GM19455 (cell line): ENCODE results near the gene HGFAC.
"Not testable (repeated sequence)": the region's sequence is repeated elsewhere in the genome, so short reads cannot be mapped to it uniquely, and the experiment has no call there.

Experiments
- ATAC-seq: cut with Tn5 transposase; IDR thresholded peaks from one replicate; pipeline ENCODE4 v1.9.1; 2021; ENCODE audit not compliant: unreplicated experiment

Gene HGFAC

DNA sequence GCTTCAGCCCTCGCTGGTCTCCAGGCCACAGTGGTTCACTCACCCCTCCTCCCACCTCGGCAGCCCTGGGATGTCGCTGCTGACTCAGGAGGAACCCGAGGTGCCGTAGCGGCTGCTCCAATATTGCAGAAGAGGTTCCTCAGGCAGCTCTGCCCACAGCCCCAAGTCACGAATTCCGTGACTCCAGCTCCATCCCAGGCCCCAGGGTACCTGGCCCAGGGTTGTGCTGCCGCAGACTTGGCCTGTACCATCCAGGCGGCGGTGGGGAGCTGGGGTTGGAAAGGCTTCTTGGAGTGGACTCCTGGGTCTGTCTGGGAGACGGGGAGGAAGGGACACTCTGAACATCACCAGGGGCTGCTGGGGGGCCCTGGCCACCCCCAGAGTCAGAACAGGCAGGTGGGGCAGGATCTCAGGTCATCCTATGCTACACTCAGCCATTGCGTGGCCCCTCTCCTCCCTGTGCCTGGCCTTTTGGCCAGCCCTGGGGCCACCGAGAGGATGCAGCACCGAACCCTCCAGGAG is 728 bp upstream of the HGFAC start:
- no peak for ATAC-seq

GRCh38 chr4:3442460-3442958 is 741 bp downstream of the HGFAC start:
- ATAC-seq = no peak

GRCh38 chr4:3442959-3443749 is 1.4 kb downstream of the HGFAC start:
- peak; percentile 60 for ATAC-seq

DNA sequence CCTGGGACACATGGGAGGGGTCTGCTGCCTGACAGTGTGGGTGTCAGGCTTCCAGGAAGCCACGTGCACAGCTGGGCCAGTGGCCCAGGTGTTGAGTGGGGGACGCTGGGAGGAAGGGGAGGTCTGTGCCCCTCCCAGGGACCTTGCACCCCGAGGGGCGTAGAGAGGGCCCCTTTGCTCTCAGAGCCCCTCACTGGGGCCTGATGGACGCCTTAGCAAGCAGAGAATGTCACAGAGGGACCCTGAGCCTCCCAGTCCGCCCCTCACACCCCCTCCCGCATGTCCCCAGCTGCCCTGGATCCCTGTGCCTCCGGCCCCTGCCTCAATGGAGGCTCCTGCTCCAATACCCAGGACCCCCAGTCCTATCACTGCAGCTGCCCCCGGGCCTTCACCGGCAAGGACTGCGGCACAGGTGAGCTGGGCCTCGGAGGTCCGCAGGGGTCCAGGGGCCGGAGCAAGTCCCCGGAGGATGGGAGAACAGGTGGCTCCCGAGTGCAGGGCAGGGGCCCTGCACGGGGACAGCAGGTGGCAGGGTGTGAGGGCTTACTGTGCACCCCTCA is 2.1 kb downstream of the HGFAC start:
- ATAC-seq = no peak

DNA sequence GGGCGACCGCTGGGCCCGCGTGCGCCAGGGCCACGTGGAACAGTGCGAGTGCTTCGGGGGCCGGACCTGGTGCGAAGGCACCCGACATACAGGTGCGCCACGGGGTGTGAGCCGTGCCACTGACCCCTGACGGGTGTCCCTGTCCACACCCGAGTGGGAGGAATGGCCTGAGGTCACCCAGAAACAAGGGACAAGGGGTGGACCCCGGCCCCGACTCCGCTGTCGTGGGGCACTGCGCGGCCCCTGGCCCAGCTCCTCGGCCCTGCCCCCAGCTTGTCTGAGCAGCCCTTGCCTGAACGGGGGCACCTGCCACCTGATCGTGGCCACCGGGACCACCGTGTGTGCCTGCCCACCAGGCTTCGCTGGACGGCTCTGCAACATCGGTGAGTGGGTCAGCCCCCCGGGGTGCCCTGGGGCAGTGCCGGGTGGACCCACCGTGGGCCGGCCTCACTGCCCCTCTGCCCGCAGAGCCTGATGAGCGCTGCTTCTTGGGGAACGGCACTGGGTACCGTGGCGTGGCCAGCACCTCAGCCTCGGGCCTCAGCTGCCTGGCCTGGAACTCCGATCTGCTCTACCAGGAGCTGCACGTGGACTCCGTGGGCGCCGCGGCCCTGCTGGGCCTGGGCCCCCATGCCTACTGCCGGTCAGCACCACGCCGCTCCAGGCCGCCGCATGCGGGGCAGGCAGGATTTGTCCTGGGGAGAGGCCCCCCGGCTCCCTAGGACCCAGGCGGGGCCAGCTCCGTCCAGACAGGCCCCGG is 2.8 kb downstream of the HGFAC start:
- ATAC-seq = no peak

GRCh38 chr4:3445111-3445820 is 3.5 kb downstream of the HGFAC start:
- ATAC-seq = no peak

DNA sequence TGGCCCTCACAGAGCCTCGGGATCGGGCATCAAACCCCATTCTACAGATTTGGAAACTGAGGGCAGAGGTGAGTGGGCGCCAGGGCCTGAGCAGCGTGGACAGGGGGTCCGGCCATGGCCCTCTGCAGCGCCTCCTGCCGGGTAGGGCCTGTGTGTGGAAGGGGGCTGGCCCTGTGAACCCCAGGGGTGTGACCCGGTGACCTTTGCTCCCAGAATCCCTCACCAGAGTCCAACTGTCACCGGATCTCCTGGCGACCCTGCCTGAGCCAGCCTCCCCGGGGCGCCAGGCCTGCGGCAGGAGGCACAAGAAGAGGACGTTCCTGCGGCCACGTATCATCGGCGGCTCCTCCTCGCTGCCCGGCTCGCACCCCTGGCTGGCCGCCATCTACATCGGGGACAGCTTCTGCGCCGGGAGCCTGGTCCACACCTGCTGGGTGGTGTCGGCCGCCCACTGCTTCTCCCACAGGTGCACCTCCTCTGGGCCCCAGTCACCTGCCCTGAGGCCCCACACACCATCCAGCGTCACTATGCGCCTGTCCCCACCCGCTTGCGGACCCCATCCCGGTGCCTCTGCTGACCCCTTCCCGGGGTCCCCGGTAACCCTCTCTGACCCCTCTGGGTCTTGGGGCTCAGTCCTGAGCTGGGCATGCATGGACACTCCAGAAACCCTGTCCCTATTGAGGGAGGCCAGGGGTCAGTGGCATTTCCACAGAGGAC is 4.2 kb downstream of the HGFAC start:
- ATAC-seq = no peak

- no peak for ATAC-seq
Observed at GRCh38 chr4:3446631-3447320, 5.0 kb downstream of the HGFAC start.

DNA sequence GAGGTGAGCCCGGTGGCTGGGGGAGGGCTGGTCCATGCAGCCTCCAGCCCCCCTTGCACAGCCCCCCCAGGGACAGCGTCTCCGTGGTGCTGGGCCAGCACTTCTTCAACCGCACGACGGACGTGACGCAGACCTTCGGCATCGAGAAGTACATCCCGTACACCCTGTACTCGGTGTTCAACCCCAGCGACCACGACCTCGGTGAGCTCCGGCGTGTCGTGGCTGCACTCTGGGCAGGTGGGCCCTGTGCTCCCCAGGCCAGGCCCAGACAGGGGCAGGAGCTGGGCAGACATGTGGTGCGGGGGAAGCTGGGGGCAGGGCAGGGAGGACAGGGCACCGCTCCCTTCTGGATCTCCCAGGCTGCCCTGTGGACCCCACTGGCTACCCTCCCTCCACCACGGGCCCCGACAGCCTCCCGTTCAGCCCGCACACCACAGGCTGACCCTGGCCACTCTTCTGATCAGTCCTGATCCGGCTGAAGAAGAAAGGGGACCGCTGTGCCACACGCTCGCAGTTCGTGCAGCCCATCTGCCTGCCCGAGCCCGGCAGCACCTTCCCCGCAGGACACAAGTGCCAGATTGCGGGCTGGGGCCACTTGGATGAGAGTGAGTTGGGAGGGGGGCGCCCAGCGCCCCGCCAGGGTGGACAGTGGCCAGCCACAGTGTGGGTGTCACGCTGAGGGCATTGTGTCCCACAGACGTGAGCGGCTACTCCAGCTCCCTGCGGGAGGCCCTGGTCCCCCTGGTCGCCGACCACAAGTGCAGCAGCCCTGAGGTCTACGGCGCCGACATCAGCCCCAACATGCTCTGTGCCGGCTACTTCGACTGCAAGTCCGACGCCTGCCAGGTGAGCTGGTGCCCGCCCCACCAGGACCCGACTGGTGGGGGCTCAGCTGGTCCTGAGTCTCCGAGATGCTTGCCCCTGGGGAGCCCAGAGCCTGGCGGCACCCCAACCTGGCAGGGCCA is 5.9 kb downstream of the HGFAC start:
- no peak for ATAC-seq

DNA sequence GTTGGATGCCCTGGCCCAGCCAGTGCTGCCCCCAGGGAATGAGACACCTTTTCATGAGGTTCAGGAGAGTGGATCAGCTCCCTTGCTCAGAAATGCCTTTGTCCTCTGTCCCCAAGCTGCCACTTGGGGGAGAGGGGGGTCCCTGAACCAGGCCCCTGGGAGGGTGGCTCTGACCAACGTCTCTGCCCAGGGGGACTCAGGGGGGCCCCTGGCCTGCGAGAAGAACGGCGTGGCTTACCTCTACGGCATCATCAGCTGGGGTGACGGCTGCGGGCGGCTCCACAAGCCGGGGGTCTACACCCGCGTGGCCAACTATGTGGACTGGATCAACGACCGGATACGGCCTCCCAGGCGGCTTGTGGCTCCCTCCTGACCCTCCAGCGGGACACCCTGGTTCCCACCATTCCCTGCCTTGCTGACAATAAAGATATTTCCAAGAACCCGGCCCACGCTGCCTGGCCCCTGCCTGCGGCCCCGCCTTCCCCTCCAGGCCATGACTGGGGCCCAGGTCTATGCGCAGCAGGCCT is 7.3 kb downstream of the HGFAC start:
- no peak for ATAC-seq

DNA sequence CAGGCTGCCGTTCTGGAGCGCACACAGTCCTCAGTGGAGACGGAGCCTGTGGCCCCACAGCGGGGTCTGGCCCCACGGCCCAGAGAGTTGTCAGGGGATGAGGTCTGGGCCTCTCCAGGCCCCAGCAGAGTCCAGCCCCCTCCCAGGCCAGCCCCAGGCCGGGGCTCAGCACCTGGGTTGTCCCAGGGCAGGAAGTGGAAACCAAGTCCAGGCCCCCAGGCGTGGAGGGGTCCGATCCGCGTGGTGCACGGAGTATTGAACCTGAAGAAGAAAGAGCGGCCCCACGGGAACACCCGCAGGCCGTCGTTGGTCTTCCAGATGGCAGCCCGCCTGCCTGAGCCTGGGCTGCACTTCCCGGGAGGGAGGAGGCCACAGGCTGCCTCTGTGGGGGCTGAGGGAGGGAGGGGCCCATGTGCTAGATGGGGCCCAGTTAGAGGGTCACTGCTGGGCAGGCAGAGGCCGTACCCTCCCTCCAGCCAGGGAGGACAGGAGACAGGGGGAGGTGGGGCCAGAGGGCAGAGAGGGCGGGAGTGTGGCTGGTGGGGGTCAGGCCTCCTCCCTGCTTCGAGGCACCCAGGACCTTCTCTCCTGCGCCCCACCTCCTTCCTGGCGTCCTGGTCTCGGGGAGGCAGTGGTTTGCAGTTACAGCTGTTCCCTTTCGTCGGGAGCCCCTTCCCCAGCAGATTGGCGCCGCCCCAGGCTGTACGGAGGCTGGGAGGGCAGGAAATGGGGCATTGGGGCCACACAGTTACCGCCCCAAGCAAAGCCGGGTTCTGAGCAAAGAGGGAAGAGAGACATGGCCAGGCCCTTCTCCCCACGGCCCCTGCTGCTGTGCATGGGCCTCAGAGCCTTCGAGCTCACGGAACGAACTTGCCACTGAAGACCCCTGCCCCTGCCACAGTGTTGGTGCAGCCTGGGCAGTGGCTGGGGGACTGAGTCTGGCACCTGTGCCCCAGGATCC is 8.1 kb downstream of the HGFAC start:
- no peak for ATAC-seq

- no peak for ATAC-seq
Observed at GRCh38 chr4:3450643-3451042, 8.9 kb downstream of the HGFAC start.

DNA sequence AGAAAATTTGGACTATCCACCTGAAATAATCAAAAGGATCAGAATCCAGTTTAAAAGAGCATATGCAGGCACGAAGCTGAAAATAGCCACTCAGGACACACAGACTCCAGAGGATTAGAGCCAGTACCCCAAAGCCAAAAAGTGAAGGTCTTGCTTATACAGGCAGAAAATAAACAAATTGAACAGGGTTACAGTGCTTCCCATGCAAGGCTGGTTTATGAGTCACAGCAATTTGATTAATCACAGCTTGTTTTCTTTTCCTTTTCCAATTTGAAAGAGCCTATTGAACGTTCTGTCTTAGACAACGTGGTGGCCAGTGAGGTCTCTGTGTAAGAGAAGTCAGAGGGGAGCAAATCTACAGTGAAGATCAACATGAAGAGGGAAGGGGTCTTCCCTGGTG is 10.2 kb downstream of the HGFAC start:
- no peak for ATAC-seq

DNA sequence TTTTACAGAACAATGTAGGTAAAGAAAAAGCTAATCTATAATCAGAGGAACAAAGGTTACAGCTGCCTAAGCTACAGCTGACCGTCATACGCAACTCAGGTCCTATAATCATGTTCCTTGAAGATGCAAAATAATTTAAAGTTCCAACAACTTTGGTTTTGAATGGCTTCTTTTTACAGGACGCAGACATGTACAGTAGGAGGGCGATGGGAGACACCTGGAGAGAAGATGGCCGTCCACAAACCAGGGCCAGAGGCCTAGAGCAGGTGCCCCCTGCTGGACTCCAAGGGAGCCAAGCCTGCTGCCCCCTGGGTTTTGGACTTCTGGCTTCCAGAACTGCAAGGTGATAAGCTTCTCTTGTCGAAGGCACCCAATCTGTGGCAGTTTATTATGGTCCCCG is 10.6 kb downstream of the HGFAC start:
- no peak for ATAC-seq

DNA sequence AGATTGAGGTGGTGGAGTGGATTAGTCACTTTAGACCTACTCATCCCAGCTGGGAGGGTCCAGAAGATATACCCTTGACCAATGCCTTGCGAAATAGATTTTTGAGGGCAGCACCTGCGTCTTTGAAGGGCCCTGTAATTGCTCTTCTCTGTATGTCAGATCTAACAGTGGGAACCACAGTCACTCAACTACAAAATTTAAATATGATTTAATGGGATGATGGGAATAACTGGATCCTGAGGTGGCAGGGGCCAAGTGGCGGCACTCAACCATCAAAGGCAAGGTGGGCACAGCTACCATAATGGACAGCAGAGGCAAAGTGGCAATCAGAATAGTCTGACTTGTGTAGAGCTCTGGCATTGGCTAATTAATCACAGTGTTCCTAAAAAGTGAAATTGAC is 13.8 kb downstream of the HGFAC start:
- not testable (repeated sequence) for ATAC-seq

DNA sequence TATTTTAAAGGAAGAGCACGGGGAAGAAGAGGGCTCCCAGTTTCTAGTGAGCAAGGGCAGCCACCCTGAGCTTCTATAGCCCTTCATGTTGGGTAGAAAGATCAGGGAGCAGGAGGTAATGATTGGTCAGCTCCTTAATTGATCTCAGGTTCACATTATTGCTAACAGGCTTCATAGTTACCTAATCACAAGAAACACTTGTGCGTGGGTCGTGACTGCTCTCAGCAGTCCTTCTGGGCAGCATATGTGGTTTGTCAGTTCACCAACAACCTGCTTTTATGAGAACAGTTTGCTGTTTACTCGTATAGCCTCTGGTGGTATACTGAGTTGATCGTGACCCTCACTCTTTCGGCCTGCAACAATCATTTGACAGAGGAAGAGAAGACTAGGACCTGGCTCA is 16.6 kb downstream of the HGFAC start:
- ATAC-seq = no peak

DNA sequence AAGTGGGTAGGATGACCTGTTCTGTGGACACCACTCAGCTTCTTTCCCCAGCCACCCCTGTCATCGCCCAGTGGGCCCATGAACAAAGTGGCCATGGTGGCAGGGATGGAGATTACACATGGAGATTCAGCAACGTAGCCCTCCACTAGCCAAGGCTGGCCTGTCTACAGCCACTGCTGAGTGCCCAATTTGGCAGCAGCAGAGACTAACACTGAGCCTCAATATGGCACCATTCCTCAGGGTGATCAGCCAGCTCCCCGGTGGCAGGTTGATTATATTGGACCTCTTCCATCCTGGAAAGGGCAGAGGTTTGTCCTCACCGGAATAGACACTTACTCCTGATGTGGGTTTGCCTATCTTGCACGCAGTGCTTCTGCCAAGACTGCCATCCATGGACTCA is 17.4 kb downstream of the HGFAC start:
- ATAC-seq = not testable (repeated sequence)
